H1 (cell line): ENCODE results near the gene NRXN2. TPM values are rescaled to one million over a fixed set of nuclear protein-coding genes. Genes with fewer than 3 reads are reported as not detected.

Experiments used
- CTCF ChIA-PET: fragments of 300-600 bp; sonication (Branson Sonifier 250); formaldehyde crosslinking; loops from one replicate; lab custom pipeline; 2021; ENCODE audit not compliant: partially characterized antibody; lab: Charles Lee
- POLR2A ChIA-PET: fragments of 300-600 bp; sonication (Branson Sonifier 250); formaldehyde crosslinking; loops from one replicate; lab custom pipeline; 2021; ENCODE audit warnings: inconsistent platforms; ENCODE audit not compliant: partially characterized antibody; lab: Charles Lee
- DNase-seq, 2 experiments: peaks; one replicate each; pipeline versions ENCODE4 v3.0.0 to v3.0.0-alpha.2; 2010 to 2022; ENCODE audit warnings: low spot score in 2 of 2, low read depth in 1 of 2, mixed read lengths in 1 of 2
- FAIRE-seq: peaks from 2 replicates; lab custom pipeline; 2011; peaks lifted over from hg19 to GRCh38; lab: Jason Lieb, UNC
- H2AFZ ChIP-seq: 2 replicates; pipeline ENCODE4 v1.8.1; 2012; ENCODE audit warnings: low read length, inconsistent platforms
- H2AK5ac ChIP-seq: 2 replicates; pipeline ENCODE4 v1.6.1; 2013; ENCODE audit warnings: low read depth, low read length
- H2BK120ac ChIP-seq: replicated peaks from 2 replicates; pipeline ENCODE3; 2013; ENCODE audit warnings: low read depth, low read length, inconsistent platforms
- H2BK12ac ChIP-seq: 2 replicates; pipeline ENCODE4 v1.6.1; 2013; ENCODE audit warnings: low read depth, low read length
- H2BK15ac ChIP-seq: 2 replicates; pipeline ENCODE4 v1.6.1; 2013; ENCODE audit warnings: low read length
- H2BK20ac ChIP-seq: 2 replicates; pipeline ENCODE4 v1.6.1; 2013; ENCODE audit warnings: low read length
- H2BK5ac ChIP-seq: 2 replicates; pipeline ENCODE4 v1.6.1; 2013; ENCODE audit warnings: low read depth, low read length
- H3K14ac ChIP-seq: 2 replicates; pipeline ENCODE4 v1.6.1; 2013; ENCODE audit warnings: inconsistent platforms; ENCODE audit not compliant: insufficient read length
- H3K18ac ChIP-seq: 2 replicates; pipeline ENCODE4 v1.6.1; 2013; ENCODE audit warnings: low read length; ENCODE audit errors: extremely low read depth
- H3K23ac ChIP-seq: 2 replicates; pipeline ENCODE4 v1.6.1; 2013; ENCODE audit warnings: inconsistent platforms; ENCODE audit not compliant: insufficient read length
- H3K23me2 ChIP-seq: 2 replicates; pipeline ENCODE4 v1.6.1; 2013; ENCODE audit warnings: low read depth, low read length
- H3K27ac ChIP-seq: 2 replicates; pipeline ENCODE4 v1.6.1; 2011; ENCODE audit warnings: low read depth, low read length, inconsistent platforms
- H3K27me3 ChIP-seq, 4 experiments: replicated peaks in 1 of 4; 1 replicate in 1 of 4; 2 replicates in 3 of 4; pipeline versions ENCODE4 v1.6.1 to v1.8.1; 2011 to 2013; ENCODE audit warnings: low read length in 3 of 4, mild to moderate bottlenecking in 3 of 4, inconsistent platforms in 2 of 4, mixed read lengths in 2 of 4, moderate library complexity in 1 of 4; ENCODE audit not compliant: control insufficient read depth in 3 of 4, insufficient read depth in 3 of 4; ENCODE audit errors: extremely low read depth in 1 of 4
- H3K36me3 ChIP-seq, 4 experiments: 2 replicates each; pipeline versions ENCODE4 v1.6.1 to v1.8.1; 2011 to 2013; ENCODE audit warnings: mild to moderate bottlenecking in 4 of 4, low read length in 3 of 4, moderate library complexity in 2 of 4, control low read depth in 1 of 4, inconsistent platforms in 1 of 4; ENCODE audit not compliant: insufficient read depth in 4 of 4, control insufficient read depth in 2 of 4
- H3K4ac ChIP-seq: replicated peaks from 2 replicates; pipeline ENCODE3; 2013; ENCODE audit warnings: low read length, low read depth, mixed read lengths, inconsistent platforms; ENCODE audit not compliant: insufficient read length
- H3K4me1 ChIP-seq, 4 experiments: replicated peaks in 1 of 4; 1 replicate in 1 of 4; 2 replicates in 3 of 4; pipeline versions ENCODE4 v1.6.1 to v1.8.1; 2011 to 2013; ENCODE audit warnings: low read length in 3 of 4, inconsistent platforms in 2 of 4, mixed read lengths in 1 of 4; ENCODE audit not compliant: insufficient read depth in 4 of 4, control insufficient read depth in 3 of 4
- H3K4me2 ChIP-seq, 2 experiments: 2 replicates each; pipeline versions ENCODE4 v1.6.1 to v1.8.1; 2011 to 2013; ENCODE audit warnings: low read depth in 2 of 2, low read length in 2 of 2, control low read depth in 1 of 2, inconsistent platforms in 1 of 2, mild to moderate bottlenecking in 1 of 2; ENCODE audit not compliant: insufficient read depth in 1 of 2
- H3K4me3 ChIP-seq, 4 experiments: fragments of 200-600, 300-600 bp in 1 of 4; sonication (generic), shearing (Covaris generic), sonication (Bioruptor Twin) in 1 of 4; 2 replicates each; pipeline versions ENCODE4 v1.5.1 to v1.8.1; 2011 to 2016; ENCODE audit warnings: low read length in 4 of 4, low read depth in 3 of 4, control low read depth in 2 of 4, inconsistent platforms in 2 of 4, mild to moderate bottlenecking in 2 of 4, mixed read lengths in 1 of 4, moderate library complexity in 1 of 4; ENCODE audit not compliant: insufficient read depth in 2 of 4; ENCODE audit errors: extremely low read depth in 1 of 4
- H3K56ac ChIP-seq: replicated peaks from 2 replicates; pipeline ENCODE3; 2013; ENCODE audit warnings: low read depth, mild to moderate bottlenecking, mixed read lengths, low read length, inconsistent platforms; ENCODE audit not compliant: insufficient read length
- H3K79me1 ChIP-seq: 2 replicates; pipeline ENCODE4 v1.6.1; 2013; ENCODE audit warnings: low read depth, low read length, control low read depth
- H3K79me2 ChIP-seq, 2 experiments: 2 replicates each; pipeline versions ENCODE4 v1.6.1 to v1.8.1; 2012 to 2013; ENCODE audit warnings: low read length in 2 of 2, mild to moderate bottlenecking in 2 of 2, inconsistent platforms in 1 of 2; ENCODE audit not compliant: insufficient read depth in 2 of 2, control insufficient read depth in 1 of 2
- H3K9ac ChIP-seq, 4 experiments: replicated peaks in 1 of 4; 1 replicate in 1 of 4; 2 replicates in 3 of 4; pipeline versions ENCODE4 v1.6.1 to v1.8.1; 2011 to 2013; ENCODE audit warnings: low read depth in 3 of 4, low read length in 3 of 4, control low read depth in 2 of 4, mild to moderate bottlenecking in 2 of 4, moderate library complexity in 2 of 4, inconsistent platforms in 1 of 4; ENCODE audit errors: extremely low read depth in 1 of 4
- H3K9me3 ChIP-seq, 2 experiments: 2 replicates each; pipeline versions ENCODE4 v1.6.1 to v1.8.1; 2012 to 2013; ENCODE audit warnings: mild to moderate bottlenecking in 2 of 2, moderate library complexity in 2 of 2, control low read depth in 1 of 2, inconsistent platforms in 1 of 2, low read depth in 1 of 2, low read length in 1 of 2, mixed read lengths in 1 of 2; ENCODE audit not compliant: insufficient read depth in 2 of 2
- H4K20me1 ChIP-seq, 2 experiments: replicated peaks in 1 of 2; 2 replicates each; pipeline versions ENCODE3 to v1.8.1; 2011 to 2013; ENCODE audit warnings: inconsistent platforms in 2 of 2, low read length in 2 of 2, mild to moderate bottlenecking in 1 of 2; ENCODE audit not compliant: insufficient read depth in 2 of 2, control insufficient read depth in 1 of 2
- H4K5ac ChIP-seq: 2 replicates; pipeline ENCODE4 v1.6.1; 2013; ENCODE audit warnings: low read length, low read depth, mixed read lengths, inconsistent platforms; ENCODE audit not compliant: insufficient read length
- H4K8ac ChIP-seq: 2 replicates; pipeline ENCODE4 v1.8.0; 2013; ENCODE audit warnings: mild to moderate bottlenecking, moderate library complexity, low read length, inconsistent platforms; ENCODE audit not compliant: insufficient read depth; ENCODE audit errors: extremely low read depth
- H4K91ac ChIP-seq: replicated peaks from 2 replicates; pipeline ENCODE3; 2013; ENCODE audit warnings: low read length, mixed read lengths, inconsistent platforms; ENCODE audit not compliant: insufficient read length
- ASH2L ChIP-seq: fragments of 200-600, 300-600 bp; sonication (generic); IDR thresholded peaks from one replicate; pipeline ENCODE4 v1.7.1; 2017; ENCODE audit warnings: low read length
- CBX8 ChIP-seq: fragments of 300-800, 300-1000 bp; sonication (generic); IDR thresholded peaks from 2 replicates; pipeline ENCODE4 v1.7.1; 2016; ENCODE audit warnings: low read depth, low read length, borderline replicate concordance
- CEBPB ChIP-seq: IDR thresholded peaks from 2 replicates; pipeline ENCODE4 v1.6.1; 2012; ENCODE audit warnings: low read depth, low read length
- CHD1 ChIP-seq: IDR thresholded peaks from 2 replicates; pipeline ENCODE4 v1.6.1; 2012; ENCODE audit warnings: low read depth, low read length, improper control_type of control experiment
- EGR1 ChIP-seq: IDR thresholded peaks from 2 replicates; pipeline ENCODE4 v1.6.1; 2011; ENCODE audit warnings: low read depth, low read length, borderline replicate concordance
- EP300 ChIP-seq, 2 experiments: IDR thresholded peaks; 1 replicate in 1 of 2; 2 replicates in 1 of 2; pipeline ENCODE4 v1.6.1; 2011 to 2012; ENCODE audit warnings: low read depth in 2 of 2, low read length in 2 of 2, mild to moderate bottlenecking in 2 of 2, borderline replicate concordance in 1 of 2, inconsistent platforms in 1 of 2, moderate library complexity in 1 of 2
- GABPA ChIP-seq: IDR thresholded peaks from 2 replicates; pipeline ENCODE4 v1.6.1; 2011; ENCODE audit warnings: mild to moderate bottlenecking, low read length, moderate library complexity, borderline replicate concordance; ENCODE audit not compliant: insufficient read depth
- JUND ChIP-seq: IDR thresholded peaks from 2 replicates; pipeline ENCODE4 v1.6.1; 2011; ENCODE audit warnings: mild to moderate bottlenecking, improper control_type of control experiment, low read length
- KDM5A ChIP-seq: fragments of 200-600 bp; IDR thresholded peaks from 2 replicates; pipeline ENCODE4 v1.7.1; 2012; ENCODE audit warnings: mild to moderate bottlenecking, low read length, inconsistent platforms, mixed read lengths
- NRF1 ChIP-seq: IDR thresholded peaks from 2 replicates; pipeline ENCODE4 v1.6.1; 2011; ENCODE audit warnings: mild to moderate bottlenecking, low read depth, low read length, improper control_type of control experiment
- WGBS, 2 experiments: shearing (Covaris generic) in 1 of 2; methylation state at CpG; one replicate each; pipeline versions ENCODE4 v1.1.6 to v1.1.7; 2013 to 2015; ENCODE audit warnings: low lambda C conversion rate in 2 of 2, mixed read lengths in 2 of 2, inconsistent platforms in 1 of 2, low coverage in 1 of 2, missing lambda C conversion rate in 1 of 2; ENCODE audit not compliant: insufficient replicate concordance in 2 of 2, insufficient coverage in 1 of 2, insufficient read length in 1 of 2; ENCODE audit errors: extremely low coverage in 1 of 2, missing lambda C conversion rate in 1 of 2; 5-methylcytosine and 5-hydroxymethylcytosine counted together
- polyA plus RNA-seq, 7 experiments: library from polyadenylated mRNA; depleted of rRNA in 3 of 7; stranded (reverse) in 5 of 7; unstranded in 2 of 7; fragments of >200 nt in 5 of 7; fragments of 200-250 nt in 2 of 7; gene quantifications; 1 replicate in 5 of 7; 2 replicates in 1 of 7; 4 replicates in 1 of 7; pipeline versions ENCODE4 v1.2.1 to v1.2.3, GENCODE V29; 2011 to 2013; ENCODE audit warnings: missing spikeins in 2 of 7, mixed read lengths in 2 of 7
- total RNA-seq: library from RNA; stranded (reverse); fragmentation: NEBNext Ultra II Directional; extraction: Animal tissue kit (Norgen Biotek cat#: 25700); gene quantifications from 2 replicates; pipeline ENCODE4 v1.2.1, GENCODE V29; 2021
- TF ChIP-seq, protein P1 (sequence below): IDR thresholded peaks from 2 replicates; pipeline ENCODE4 v1.6.1; 2012; ENCODE audit warnings: inconsistent platforms

Gene NRXN2
- total and polyA plus RNA-seq, 2 of the 8 experiments (the other 6 are each of a cell fraction or from before 2014, with no cell fraction given) = 1.3 to 11.5 TPM

DNA sequence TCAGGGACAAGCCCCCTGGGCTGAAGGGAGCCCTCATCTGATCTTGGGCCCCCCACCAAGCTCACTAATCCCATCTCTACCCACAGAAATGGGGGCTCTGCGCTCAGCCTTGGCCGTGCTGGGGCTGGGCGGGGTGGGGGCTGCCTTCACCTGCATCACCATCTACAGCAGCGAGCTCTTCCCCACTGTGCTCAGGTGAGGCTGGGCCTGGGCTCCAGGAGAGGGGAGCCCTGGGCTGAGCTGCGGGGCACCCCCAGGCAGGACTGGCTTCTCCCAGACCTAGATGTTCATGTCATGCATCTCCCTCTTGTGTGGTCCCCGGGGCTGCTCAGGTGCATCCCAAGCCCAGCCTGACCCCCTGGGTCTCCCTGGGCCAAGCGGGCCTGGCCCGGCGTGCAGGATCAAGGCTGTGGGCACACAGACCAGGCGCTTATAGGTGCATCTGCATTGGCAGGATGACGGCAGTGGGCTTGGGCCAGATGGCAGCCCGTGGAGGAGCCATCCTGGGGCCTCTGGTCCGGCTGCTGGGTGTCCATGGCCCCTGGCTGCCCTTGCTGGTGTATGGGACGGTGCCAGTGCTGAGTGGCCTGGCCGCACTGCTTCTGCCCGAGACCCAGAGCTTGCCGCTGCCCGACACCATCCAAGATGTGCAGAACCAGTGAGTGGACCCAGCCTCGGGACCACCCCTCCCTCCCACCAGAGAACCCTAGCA is 122.6 kb downstream of the NRXN2 start:
- Histone ChIP-seq H2BK5ac (no peak overlapping the region), H2BK12ac (no peak overlapping the region), H3K27ac (no peak overlapping the region), H3K4me2 (no peak overlapping the region), H3K9me3 (peaks cover 0 to 4% of the 10 kb centered on the region in 2 experiments; a peak in 1 of 4 replicates), H3K23ac (no peak overlapping the region), H2BK15ac (no peak overlapping the region), H3K56ac (no peak overlapping the region), H3K23me2 (peaks cover 9% of the 10 kb centered on the region; the same call in 1 of the 2 replicates), H4K5ac (no peak overlapping the region), H4K91ac (no peak overlapping the region), H2AFZ (no peak overlapping the region), H3K18ac (no peak overlapping the region), H2BK20ac (no peak overlapping the region), H3K79me1 (no peaks in the 10 kb centered on the region), H3K9ac (no peak overlapping the region), H3K79me2 (no peaks in the 10 kb centered on the region), H3K4ac (no peak overlapping the region), H2AK5ac (no peak overlapping the region), H3K4me1 (no peaks in the 10 kb centered on the region; a peak in 1 of 7 replicates), H3K14ac (no peak overlapping the region), H4K8ac (no peak overlapping the region), H2BK120ac (no peak overlapping the region), H3K4me3 (no peak overlapping the region), H3K36me3 (no peaks in the 10 kb centered on the region), H4K20me1 (peaks cover 0 to 8% of the 10 kb centered on the region in 2 experiments), H3K27me3 (no peaks in the 10 kb centered on the region)
- FAIRE-seq = no peak
- 91% methylated on average over 15 of the region's 19 CpGs; no CpG with 5 or more reads in 1 of the 2 experiments for WGBS, 2 experiments
- DNase-seq = no peak
- TF ChIP-seq KDM5A (no peak), CHD1 (no peak), EGR1 (no peak), NRF1 (no peak), GABPA (no peak), JUND (no peak), EP300 (IDR thresholded peaks at IDR 0.05; ENCODE audit: borderline replicate concordance in 1 of 2, low read depth in 2 of 2, low read length in 2 of 2) (no peak), ASH2L (no peak), CEBPB (no peak), CBX8 (no peak)
- TF ChIP-seq, protein P1, sequence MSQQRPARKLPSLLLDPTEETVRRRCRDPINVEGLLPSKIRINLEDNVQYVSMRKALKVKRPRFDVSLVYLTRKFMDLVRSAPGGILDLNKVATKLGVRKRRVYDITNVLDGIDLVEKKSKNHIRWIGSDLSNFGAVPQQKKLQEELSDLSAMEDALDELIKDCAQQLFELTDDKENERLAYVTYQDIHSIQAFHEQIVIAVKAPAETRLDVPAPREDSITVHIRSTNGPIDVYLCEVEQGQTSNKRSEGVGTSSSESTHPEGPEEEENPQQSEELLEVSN = no peak
- ChIA-PET CTCF (interaction anchor here (0.9 to 2.1 kb wide), 3 partner anchors 28 to 51 kb away, joined by 3 to 14 read pairs (median 4); no protein-coding TSS in a partner anchor), POLR2A (interaction anchor here (0.9 kb wide), 1 partner anchor 14 kb away, joined by 5 read pairs; no protein-coding TSS in a partner anchor)
